HT-29 (cell line): ENCODE results near the gene TDP2. TPM values are rescaled to one million over a fixed set of nuclear protein-coding genes. Genes with fewer than 3 reads are reported as not detected.
"Not testable (repeated sequence)": the region's sequence is repeated elsewhere in the genome, so short reads cannot be mapped to it uniquely, and the experiment has no call there.

Experiments used
- DNase-seq: peaks from one replicate; pipeline ENCODE4 v3.0.0-alpha.2; 2015; ENCODE audit warnings: low spot score
- total RNA-seq: library from RNA; depleted of rRNA; stranded (reverse); fragments of >200 nt; shearing (Covaris generic); gene quantifications from 2 replicates; pipeline ENCODE4 v1.2.3, GENCODE V29; 2014

The TDP2 gene
- total RNA-seq, 1 experiment from 2014 or later: 14.4 TPM

GRCh38 chr6:24680582-24680981, 13.9 kb upstream of the TDP2 start:
- no peak for DNase-seq

DNA sequence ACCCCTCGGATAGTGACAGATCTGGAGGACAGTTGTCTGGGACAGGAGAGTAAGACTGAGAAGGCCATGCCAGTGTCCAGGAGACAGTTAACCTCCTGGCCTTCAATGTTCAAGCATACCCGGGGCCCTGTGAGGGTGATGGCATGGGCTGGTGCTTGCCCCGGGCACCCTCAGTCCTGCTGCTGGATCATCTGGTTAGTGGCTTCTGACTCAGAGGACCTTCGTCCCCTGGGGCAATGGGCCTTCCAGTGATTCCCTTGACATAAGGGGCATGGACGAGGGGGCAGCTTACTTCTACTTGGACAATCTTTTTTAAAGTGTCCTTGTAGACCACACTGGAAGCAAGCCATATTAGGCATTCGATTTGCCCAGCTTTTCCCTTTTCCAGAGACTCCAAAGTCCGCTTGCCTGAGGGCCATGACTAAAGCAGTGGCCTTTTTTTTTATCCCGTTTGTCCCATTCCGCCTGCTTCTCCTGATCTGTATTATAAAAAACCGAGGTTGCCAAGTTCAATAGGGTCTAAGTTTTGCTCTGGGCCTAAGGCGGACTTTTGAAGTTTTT, 12.2 kb upstream of the TDP2 start:
- DNase-seq: not testable (repeated sequence)

DNA sequence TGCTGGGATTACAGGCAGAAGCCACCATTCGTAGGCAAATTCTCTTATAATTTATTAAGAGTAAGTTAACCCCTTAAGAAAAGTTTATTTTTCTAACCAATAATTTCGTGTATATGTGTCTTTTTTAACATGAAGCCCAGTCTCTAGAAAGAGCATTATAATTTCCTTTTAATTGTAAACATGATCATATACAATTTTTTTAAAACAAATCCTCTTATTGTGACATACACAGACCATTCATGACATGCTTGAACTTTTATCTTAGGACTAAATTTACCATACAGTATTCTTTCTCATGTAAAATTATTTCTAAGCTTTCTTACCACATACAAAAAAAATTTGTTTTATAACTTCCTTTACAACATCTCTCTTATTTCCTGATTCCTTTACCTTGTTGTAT, 6.9 kb upstream of the TDP2 start:
- no peak for DNase-seq

- no peak for DNase-seq
These were observed 6.0 kb upstream of the TDP2 start for GRCh38 chr6:24672620-24673182.

- DNase-seq: not testable (repeated sequence)
These were observed 4.4 kb upstream of the TDP2 start for GRCh38 chr6:24671077-24671476.

DNA sequence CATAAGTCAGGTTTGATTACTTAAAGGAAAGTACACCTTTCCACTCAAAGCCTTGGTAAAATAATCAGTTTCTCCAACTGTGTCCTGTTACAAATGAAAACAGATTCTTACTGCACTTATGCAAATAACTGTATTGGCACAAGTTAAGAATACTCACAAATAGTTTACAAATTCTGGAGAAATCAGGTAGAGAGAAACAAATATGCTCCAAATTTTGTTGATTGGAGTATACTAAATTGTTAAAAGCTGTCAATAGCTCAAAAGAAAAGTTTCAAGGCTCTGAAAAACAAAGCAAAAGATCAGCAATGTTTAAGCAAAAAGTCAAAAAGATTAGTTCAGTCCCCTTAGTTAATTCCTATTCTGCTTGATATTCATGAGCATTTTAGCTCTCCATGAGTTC, 3.8 kb upstream of the TDP2 start:
- not testable (repeated sequence) for DNase-seq

GRCh38 chr6:24668997-24669361, 2.3 kb upstream of the TDP2 start:
- DNase-seq: no peak

GRCh38 chr6:24668066-24668996, 1.6 kb upstream of the TDP2 start:
- DNase-seq: peak; percentile 80

DNA sequence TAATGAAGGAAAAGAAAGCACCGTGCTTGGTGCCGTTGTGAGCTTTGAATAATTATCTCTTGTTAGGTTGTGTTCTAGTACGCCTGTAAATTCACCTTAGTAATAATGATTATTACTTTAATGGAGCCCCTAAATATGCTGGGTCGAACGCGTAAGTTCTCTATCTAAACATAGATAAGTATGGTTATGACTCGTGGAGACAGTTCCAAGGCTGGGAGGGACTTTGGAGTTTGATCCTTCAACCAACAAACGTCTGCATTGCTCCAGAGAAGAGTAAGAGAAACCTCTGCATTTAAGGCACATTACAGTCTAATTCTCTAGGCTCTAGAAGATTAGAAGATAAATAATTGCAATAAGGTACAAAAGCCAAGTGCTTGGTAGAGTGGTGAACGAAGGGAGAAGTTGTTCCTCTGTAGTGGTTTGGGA, 692 bp upstream of the TDP2 start:
- DNase-seq: peak; percentile 55

- DNase-seq: no peak
These were observed 530 bp downstream of the TDP2 start for GRCh38 chr6:24666097-24666640.

- DNase-seq: no peak
These were observed 2.4 kb downstream of the TDP2 start for GRCh38 chr6:24664046-24664987.

- no peak for DNase-seq
These were observed 3.5 kb downstream of the TDP2 start for GRCh38 chr6:24663189-24663588.

DNA sequence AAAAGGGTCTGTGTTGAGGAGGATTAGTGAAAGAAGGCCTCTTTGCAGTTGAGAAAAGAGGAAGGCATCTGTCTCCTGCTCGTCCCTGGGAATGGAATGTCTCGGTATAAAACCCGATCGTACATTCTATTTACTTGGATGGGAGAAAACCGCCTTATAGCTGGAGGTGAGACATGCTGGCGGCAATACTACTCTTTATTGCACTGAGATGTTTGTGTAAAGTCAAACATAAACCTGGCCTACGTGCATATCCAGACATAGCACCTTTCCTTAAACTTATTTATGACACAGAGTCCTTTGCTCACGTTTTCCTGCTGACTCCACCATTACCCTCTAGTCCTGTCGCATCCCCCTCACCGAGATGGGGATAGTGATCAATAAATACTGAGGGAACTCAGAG, 4.5 kb downstream of the TDP2 start:
- DNase-seq: no peak

DNA sequence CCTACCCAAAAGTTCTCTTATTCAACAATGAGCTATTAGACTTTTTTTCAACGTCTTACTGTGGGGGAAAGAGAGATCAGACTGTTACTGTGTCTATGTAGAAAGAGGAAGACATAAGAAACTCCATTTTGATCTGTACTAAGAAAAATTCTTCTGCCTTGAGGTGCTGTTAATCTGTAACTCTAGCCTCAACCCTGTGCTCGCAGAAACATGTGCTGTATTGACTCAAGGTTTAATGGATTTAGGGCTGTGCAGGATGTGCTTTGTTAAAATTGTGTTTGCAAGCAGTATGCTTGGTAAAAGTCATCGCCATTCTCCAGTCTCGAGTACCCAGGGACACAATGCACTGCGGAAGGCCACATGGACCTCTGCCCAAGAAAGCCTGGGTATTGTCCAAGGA, 4.9 kb downstream of the TDP2 start:
- DNase-seq: not testable (repeated sequence)

- DNase-seq: no peak
These were observed 6.6 kb downstream of the TDP2 start for GRCh38 chr6:24660105-24660504.

- DNase-seq: no peak
These were observed 7.1 kb downstream of the TDP2 start for GRCh38 chr6:24659561-24659960.

DNA sequence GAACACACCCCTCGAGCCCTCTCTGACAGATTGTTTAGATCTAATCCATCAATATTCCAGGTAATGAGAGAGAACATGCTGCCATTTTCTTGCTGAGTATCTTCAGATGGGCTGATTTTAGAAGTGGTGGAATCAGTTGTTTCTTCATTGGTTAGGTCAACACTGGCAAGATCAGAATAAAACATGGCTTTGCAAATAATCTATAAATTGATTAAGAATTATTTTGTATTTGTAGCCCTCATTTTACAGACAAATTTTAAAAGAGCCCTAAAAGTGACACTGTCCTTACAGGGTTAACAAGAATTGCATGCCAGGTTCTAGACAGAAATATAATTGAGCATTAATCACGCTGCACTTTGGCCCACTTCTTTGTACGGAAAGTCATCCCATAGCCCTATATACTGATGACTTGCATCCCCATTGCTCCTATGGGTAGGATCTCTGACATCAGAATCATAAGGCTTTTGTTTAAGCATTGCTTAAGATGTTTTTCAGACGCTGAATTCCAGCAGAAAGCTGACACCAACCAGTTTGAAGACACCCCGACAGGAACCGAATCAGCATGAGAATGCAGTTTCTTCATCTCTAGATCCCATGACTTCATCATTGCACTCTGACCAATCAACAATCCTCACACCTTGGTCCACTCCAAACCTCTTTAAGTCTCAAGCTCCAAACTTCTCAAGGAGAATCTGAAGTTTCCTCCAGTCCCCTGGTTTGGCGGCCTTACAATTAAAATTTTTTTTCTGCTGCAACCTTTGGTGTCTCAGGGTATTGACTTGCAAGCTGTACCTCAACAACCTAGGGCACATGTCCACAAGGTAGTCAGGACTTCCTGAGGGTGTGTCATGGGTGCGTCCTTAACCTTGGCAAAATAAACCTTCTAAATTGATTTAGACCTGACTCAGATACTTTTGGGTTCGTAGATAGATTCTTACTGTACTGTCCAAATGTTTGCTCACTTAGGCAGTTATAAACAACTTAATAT, 7.8 kb downstream of the TDP2 start:
- no peak for DNase-seq

DNA sequence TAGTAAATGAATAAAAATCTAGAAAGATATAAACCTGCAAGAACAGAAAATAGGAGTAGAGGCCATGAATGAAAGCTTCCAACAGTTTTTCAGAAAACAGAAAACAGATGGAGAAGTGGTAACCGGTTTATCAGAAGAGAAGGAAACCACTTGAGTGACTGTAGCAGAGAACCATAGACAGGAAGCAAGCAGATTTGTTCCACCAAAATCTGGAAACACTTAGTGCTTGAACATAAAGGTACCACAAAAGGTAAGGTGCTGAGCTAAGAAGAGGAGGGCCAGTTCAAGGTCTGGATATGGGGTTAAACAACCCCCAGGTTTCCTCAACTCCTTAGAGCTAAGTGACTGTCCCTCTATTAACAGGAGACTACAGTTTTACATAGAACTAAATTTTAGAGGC, 11.5 kb downstream of the TDP2 start:
- no peak for DNase-seq

DNA sequence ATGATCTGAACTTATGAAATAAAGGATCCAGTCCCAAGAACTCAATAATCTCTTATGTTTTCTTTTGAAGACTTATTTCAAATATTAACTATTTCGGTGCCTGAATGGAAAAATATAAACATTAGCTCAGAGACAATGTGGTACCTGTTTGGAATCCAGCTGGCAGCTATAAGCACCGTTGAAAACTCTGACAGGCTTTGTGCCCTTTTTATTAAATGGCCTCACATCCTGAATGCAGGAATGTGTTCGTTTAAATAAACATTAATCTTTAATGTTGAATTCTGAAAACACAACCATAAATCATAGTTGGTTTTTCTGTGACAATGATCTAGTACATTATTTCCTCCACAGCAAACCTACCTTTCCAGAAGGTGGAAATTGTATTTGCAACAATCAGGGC, 16.3 kb downstream of the TDP2 start:
- no peak for DNase-seq

- DNase-seq: no peak
These were observed 17.0 kb downstream of the TDP2 start for GRCh38 chr6:24649691-24650090.
